UCSD-AML1 (cell line): Measurements from ENCODE around the gene CCL4L2.
"Not testable (repeated sequence)": the region's sequence is repeated elsewhere in the genome, so short reads cannot be mapped to it uniquely, and the experiment has no call there.

Experiments
- DNase-seq: peaks from one replicate; lab custom pipeline; 2025; ENCODE audit not compliant: unreplicated experiment; lab: John Stamatoyannopoulos, UW

Gene CCL4L2

GRCh38 chr17:36220737-36221580 is 10.1 kb downstream of the CCL4L2 start:
- not testable (repeated sequence) for DNase-seq

GRCh38 chr17:36221581-36222100 is 10.8 kb downstream of the CCL4L2 start:
- not testable (repeated sequence) for DNase-seq

DNA sequence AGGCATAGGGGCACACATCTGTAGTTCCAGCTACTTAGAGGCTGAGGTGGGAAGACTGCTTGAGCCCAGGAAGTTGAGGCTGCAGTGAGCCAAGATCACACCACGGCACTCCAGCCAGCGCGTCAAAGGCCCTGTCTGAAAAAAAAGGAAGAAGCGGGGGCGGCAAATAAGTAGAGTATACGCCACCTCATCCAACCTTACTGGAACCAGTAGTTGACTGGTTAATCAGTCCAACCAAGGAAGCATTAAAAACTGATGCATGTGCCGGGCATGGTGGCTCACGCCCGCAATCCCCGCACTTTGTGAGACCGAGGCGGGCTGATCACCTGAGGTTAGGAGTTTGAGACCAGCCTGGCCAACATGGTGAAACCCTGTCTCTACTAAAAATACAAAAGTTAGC is 12.1 kb downstream of the CCL4L2 start:
- not testable (repeated sequence) for DNase-seq

GRCh38 chr17:36229644-36230043 is 18.8 kb downstream of the CCL4L2 start:
- DNase-seq: not testable (repeated sequence)

DNA sequence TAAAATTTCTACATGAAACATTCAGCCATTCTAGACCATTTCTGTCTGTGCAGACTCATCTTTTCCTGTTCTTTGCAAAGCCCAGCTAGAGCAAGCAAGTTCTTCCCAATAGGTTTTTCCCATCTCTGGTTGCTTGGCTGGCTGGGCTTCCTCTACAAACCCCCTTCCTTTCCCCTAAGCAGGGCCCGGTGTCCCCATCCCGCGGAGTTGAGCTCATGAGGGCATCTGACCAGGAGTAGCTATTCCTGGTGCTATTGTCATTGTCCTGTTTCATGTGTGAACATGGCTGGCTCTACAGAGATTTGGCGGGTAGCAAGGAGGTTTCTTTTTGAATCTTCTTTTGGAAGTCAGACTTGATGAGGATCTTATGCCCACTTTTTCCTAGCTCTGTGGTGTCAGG is 31.2 kb downstream of the CCL4L2 start:
- not testable (repeated sequence) for DNase-seq
